ENCODE results near the gene DOCK4. TPM values are rescaled to one million over a fixed set of nuclear protein-coding genes. Genes with fewer than 3 reads are reported as not detected.
A peak's percentile ranks its signal among the peaks of the same experiment; 100 is the strongest.

The DOCK4 gene
- total and polyA plus RNA-seq, 2 experiments from 2014 or later = 2.1 to 5.0 TPM

GRCh38 chr7:111763221-111763801 lies 442.9 kb downstream of the DOCK4 start:
- H3K9me2 ChIP-seq (ENCODE audit: insufficient read depth) = no peaks in the 10 kb centered on the region
- no peak overlapping the region for H3K4me3 ChIP-seq
- H3F3A ChIP-seq (ENCODE audit: insufficient read depth) = no peaks in the 10 kb centered on the region
- no peaks in the 10 kb centered on the region for H3K36me3 ChIP-seq (ENCODE audit: low read depth)
- in situ Hi-C loops (cut with MboI) = loop anchor here (5.0 to 25.0 kb wide), 2 partner anchors 84 to 649 kb away; no protein-coding TSS in a partner anchor
- peak; percentile 77 for DNase-seq
- no peaks in the 10 kb centered on the region for H3K9me3 ChIP-seq (ENCODE audit: low read depth)
- TF ChIP-seq EZH2phosphoT487 (IDR thresholded peaks at IDR 0.05; ENCODE audit: insufficient read depth, low read depth) (no peak), EZH2 (IDR thresholded peaks at IDR 0.05; ENCODE audit: insufficient read depth, poor library complexity, severe bottlenecking) (no peak)
- no peaks in the 10 kb centered on the region for H4K20me1 ChIP-seq (ENCODE audit: insufficient read depth)
- no peaks in the 10 kb centered on the region for H3K27me3 ChIP-seq (replicated peaks; ENCODE audit: insufficient read depth)
- H3K4me1 ChIP-seq (ENCODE audit: insufficient read depth) = no peaks in the 10 kb centered on the region
- H3K27ac ChIP-seq = no peak overlapping the region
- no peak overlapping the region for H2AFZ ChIP-seq
- H3K9ac ChIP-seq = no peak overlapping the region
- no peaks in the 10 kb centered on the region for H3K79me2 ChIP-seq (ENCODE audit: insufficient read depth)
- no peak overlapping the region for H3K4me2 ChIP-seq (ENCODE audit: unreplicated experiment)
- 40 to 50% methylated on average over 3 of the region's 3 CpGs for WGBS, 2 experiments (ENCODE audit: low coverage in 1 of 2, low lambda C conversion rate in 2 of 2, missing lambda C conversion rate in 2 of 2)

- in situ Hi-C loops (cut with MboI) = loop anchor here (5.0 to 25.0 kb wide), 2 partner anchors 85 to 650 kb away; no protein-coding TSS in a partner anchor
- Histone ChIP-seq H3F3A (ENCODE audit: insufficient read depth) (no peaks in the 10 kb centered on the region), H4K20me1 (ENCODE audit: insufficient read depth) (no peaks in the 10 kb centered on the region), H3K4me3 (no peak overlapping the region), H3K4me1 (ENCODE audit: insufficient read depth) (no peaks in the 10 kb centered on the region), H3K27ac (no peak overlapping the region), H3K79me2 (ENCODE audit: insufficient read depth) (no peaks in the 10 kb centered on the region), H3K4me2 (ENCODE audit: unreplicated experiment) (no peak overlapping the region), H3K9me3 (ENCODE audit: low read depth) (no peaks in the 10 kb centered on the region), H2AFZ (no peak overlapping the region), H3K9me2 (ENCODE audit: insufficient read depth) (no peaks in the 10 kb centered on the region), H3K9ac (no peak overlapping the region), H3K36me3 (ENCODE audit: low read depth) (no peaks in the 10 kb centered on the region), H3K27me3 (replicated peaks; ENCODE audit: insufficient read depth) (no peaks in the 10 kb centered on the region)
- 63 to 65% methylated on average over 5 of the region's 5 CpGs for WGBS, 2 experiments (ENCODE audit: low coverage in 1 of 2, low lambda C conversion rate in 2 of 2, missing lambda C conversion rate in 2 of 2)
- TF ChIP-seq EZH2 (IDR thresholded peaks at IDR 0.05; ENCODE audit: insufficient read depth, poor library complexity, severe bottlenecking) (no peak), EZH2phosphoT487 (IDR thresholded peaks at IDR 0.05; ENCODE audit: insufficient read depth, low read depth) (no peak)
- DNase-seq = no peak
These were observed 443.4 kb downstream of the DOCK4 start for GRCh38 chr7:111762799-111763198.

GRCh38 chr7:111762211-111762610 lies 444.0 kb downstream of the DOCK4 start:
- no peak overlapping the region for H3K4me2 ChIP-seq (ENCODE audit: unreplicated experiment)
- H3K4me1 ChIP-seq (ENCODE audit: insufficient read depth) = no peaks in the 10 kb centered on the region
- DNase-seq = no peak
- in situ Hi-C loops (cut with MboI) = loop anchor here (5.0 to 25.0 kb wide), 2 partner anchors 85 to 650 kb away; no protein-coding TSS in a partner anchor
- H4K20me1 ChIP-seq (ENCODE audit: insufficient read depth) = no peaks in the 10 kb centered on the region
- H3K79me2 ChIP-seq (ENCODE audit: insufficient read depth) = no peaks in the 10 kb centered on the region
- H3K4me3 ChIP-seq = no peak overlapping the region
- H3K27ac ChIP-seq = no peak overlapping the region
- no peaks in the 10 kb centered on the region for H3K9me3 ChIP-seq (ENCODE audit: low read depth)
- no peaks in the 10 kb centered on the region for H3K36me3 ChIP-seq (ENCODE audit: low read depth)
- H3F3A ChIP-seq (ENCODE audit: insufficient read depth) = no peaks in the 10 kb centered on the region
- no peak for TF ChIP-seq EZH2phosphoT487 (IDR thresholded peaks at IDR 0.05; ENCODE audit: insufficient read depth, low read depth)
- TF ChIP-seq EZH2 (IDR thresholded peaks at IDR 0.05; ENCODE audit: insufficient read depth, poor library complexity, severe bottlenecking) = no peak
- no peak overlapping the region for H3K9ac ChIP-seq
- H2AFZ ChIP-seq = no peak overlapping the region
- no peaks in the 10 kb centered on the region for H3K9me2 ChIP-seq (ENCODE audit: insufficient read depth)
- no peaks in the 10 kb centered on the region for H3K27me3 ChIP-seq (replicated peaks; ENCODE audit: insufficient read depth)

- no peaks in the 10 kb centered on the region for H3K9me2 ChIP-seq (ENCODE audit: insufficient read depth)
- no peak overlapping the region for H3K27ac ChIP-seq
- DNase-seq = no peak
- no peak overlapping the region for H2AFZ ChIP-seq
- H3K9ac ChIP-seq = no peak overlapping the region
- H3K36me3 ChIP-seq (ENCODE audit: low read depth) = no peaks in the 10 kb centered on the region
- H3K27me3 ChIP-seq (replicated peaks; ENCODE audit: insufficient read depth) = no peaks in the 10 kb centered on the region
- H3K4me3 ChIP-seq = no peak overlapping the region
- no peaks in the 10 kb centered on the region for H3K9me3 ChIP-seq (ENCODE audit: low read depth)
- in situ Hi-C loops (cut with MboI) = loop anchor here (5.0 to 25.0 kb wide), 2 partner anchors 87 to 652 kb away; no protein-coding TSS in a partner anchor
- TF ChIP-seq EZH2phosphoT487 (IDR thresholded peaks at IDR 0.05; ENCODE audit: insufficient read depth, low read depth) (no peak), EZH2 (IDR thresholded peaks at IDR 0.05; ENCODE audit: insufficient read depth, poor library complexity, severe bottlenecking) (no peak)
- H4K20me1 ChIP-seq (ENCODE audit: insufficient read depth) = no peaks in the 10 kb centered on the region
- no peak overlapping the region for H3K4me2 ChIP-seq (ENCODE audit: unreplicated experiment)
- H3K4me1 ChIP-seq (ENCODE audit: insufficient read depth) = 0 out of 2 replicates have a peak, but pooled peaks cover 6% of the 10 kb centered on the region
- no peaks in the 10 kb centered on the region for H3K79me2 ChIP-seq (ENCODE audit: insufficient read depth)
- no peaks in the 10 kb centered on the region; the same call in 1 of the 2 replicates for H3F3A ChIP-seq (ENCODE audit: insufficient read depth)
- 80 to 83% methylated on average over 8 of the region's 8 CpGs for WGBS, 2 experiments (ENCODE audit: low coverage in 1 of 2, low lambda C conversion rate in 2 of 2, missing lambda C conversion rate in 2 of 2)
These were observed 446.2 kb downstream of the DOCK4 start for GRCh38 chr7:111760043-111760442.
